H9 (cell line): ENCODE data around the gene MGMT. TPM values are rescaled to one million over a fixed set of nuclear protein-coding genes. Genes with fewer than 3 reads are reported as not detected.

Source experiments
- DNase-seq: peaks from one replicate; pipeline ENCODE4 v3.0.0-alpha.2; 2017
- H2AFZ ChIP-seq: one replicate; pipeline ENCODE4 v1.6.1; 2013; ENCODE audit warnings: mild to moderate bottlenecking, low read length, control low read depth, moderate library complexity
- H2AK5ac ChIP-seq: 2 replicates; pipeline ENCODE4 v1.6.1; 2013; ENCODE audit warnings: low read length, control low read depth, mixed read lengths; ENCODE audit not compliant: insufficient read length
- H2BK120ac ChIP-seq: one replicate; pipeline ENCODE4 v1.6.1; 2013; ENCODE audit warnings: low read depth, mild to moderate bottlenecking, low read length, control low read depth, inconsistent platforms; ENCODE audit not compliant: poor library complexity, severe bottlenecking
- H2BK12ac ChIP-seq: 2 replicates; pipeline ENCODE4 v1.6.1; 2013; ENCODE audit warnings: low read length, control low read depth, mixed read lengths, low read depth; ENCODE audit not compliant: insufficient read length
- H2BK15ac ChIP-seq: 2 replicates; pipeline ENCODE4 v1.6.1; 2013; ENCODE audit warnings: low read depth, low read length, control low read depth
- H2BK20ac ChIP-seq: one replicate; pipeline ENCODE4 v1.6.1; 2013; ENCODE audit warnings: low read depth, mild to moderate bottlenecking, low read length, control low read depth, inconsistent platforms; ENCODE audit not compliant: poor library complexity, severe bottlenecking
- H2BK5ac ChIP-seq: 2 replicates; pipeline ENCODE4 v1.6.1; 2013; ENCODE audit warnings: low read length, control low read depth, mixed read lengths; ENCODE audit not compliant: insufficient read length
- H3K14ac ChIP-seq: 2 replicates; pipeline ENCODE4 v1.6.1; 2013; ENCODE audit warnings: low read length, control low read depth; ENCODE audit not compliant: insufficient read depth
- H3K18ac ChIP-seq: 2 replicates; pipeline ENCODE4 v1.6.1; 2013; ENCODE audit warnings: low read depth, mild to moderate bottlenecking, mixed read lengths, low read length, control low read depth; ENCODE audit not compliant: insufficient read length
- H3K23ac ChIP-seq: 2 replicates; pipeline ENCODE4 v1.6.1; 2013; ENCODE audit warnings: low read length, control low read depth, mixed read lengths, low read depth; ENCODE audit not compliant: insufficient read length
- H3K23me2 ChIP-seq: 2 replicates; pipeline ENCODE4 v1.6.1; 2013; ENCODE audit warnings: low read depth, mild to moderate bottlenecking, mixed read lengths, low read length, control low read depth; ENCODE audit not compliant: insufficient read length, poor library complexity, severe bottlenecking
- H3K27ac ChIP-seq: 2 replicates; pipeline ENCODE4 v1.5.1; 2013; ENCODE audit warnings: low read length, control low read depth, mixed read lengths, low read depth; ENCODE audit not compliant: insufficient read length
- H3K27me3 ChIP-seq: 2 replicates; pipeline ENCODE4 v1.6.1; 2013; ENCODE audit warnings: low read length, control low read depth, inconsistent platforms; ENCODE audit not compliant: insufficient read depth
- H3K4ac ChIP-seq: 2 replicates; pipeline ENCODE4 v1.6.1; 2013; ENCODE audit warnings: low read depth, mild to moderate bottlenecking, control low read depth, inconsistent platforms, low read length, moderate library complexity
- H3K4me1 ChIP-seq: 2 replicates; pipeline ENCODE4 v1.6.1; 2013; ENCODE audit warnings: low read length, control low read depth, inconsistent platforms; ENCODE audit not compliant: insufficient read depth
- H3K4me2 ChIP-seq: 2 replicates; pipeline ENCODE4 v1.6.1; 2013; ENCODE audit warnings: low read length, control low read depth, mixed read lengths; ENCODE audit not compliant: insufficient read length, insufficient read depth
- H3K56ac ChIP-seq: 2 replicates; pipeline ENCODE4 v1.6.1; 2013; ENCODE audit warnings: low read depth, mild to moderate bottlenecking, mixed read lengths, low read length, control low read depth; ENCODE audit not compliant: insufficient read length
- H3K79me1 ChIP-seq: 2 replicates; pipeline ENCODE4 v1.6.1; 2013; ENCODE audit warnings: low read depth, mild to moderate bottlenecking, moderate library complexity, low read length, control low read depth, inconsistent platforms; ENCODE audit not compliant: insufficient read depth, poor library complexity, severe bottlenecking
- H3K79me2 ChIP-seq: 2 replicates; pipeline ENCODE4 v1.6.1; 2013; ENCODE audit warnings: low read length, control low read depth, inconsistent platforms; ENCODE audit not compliant: insufficient read depth
- H3K9ac ChIP-seq: 2 replicates; pipeline ENCODE4 v1.6.1; 2013; ENCODE audit warnings: low read length, control low read depth, mixed read lengths; ENCODE audit not compliant: insufficient read length; ENCODE audit errors: extremely low read depth
- H3K9me3 ChIP-seq: one replicate; pipeline ENCODE4 v1.6.1; 2013; ENCODE audit warnings: low read depth, low read length, inconsistent platforms; ENCODE audit not compliant: control insufficient read depth
- H3T11ph ChIP-seq: one replicate; pipeline ENCODE4 v1.6.1; 2013; ENCODE audit warnings: mild to moderate bottlenecking, low read length, control low read depth, inconsistent platforms
- H4K20me1 ChIP-seq: one replicate; pipeline ENCODE4 v1.6.1; 2013; ENCODE audit not compliant: control insufficient read depth, insufficient read length, insufficient read depth
- H4K5ac ChIP-seq: 2 replicates; pipeline ENCODE4 v1.6.1; 2013; ENCODE audit warnings: low read depth, mild to moderate bottlenecking, mixed read lengths, low read length, control low read depth; ENCODE audit not compliant: insufficient read length
- H4K8ac ChIP-seq: replicated peaks from 2 replicates; pipeline ENCODE4 v1.6.1; 2013; ENCODE audit warnings: low read length, control low read depth, mixed read lengths, low read depth; ENCODE audit not compliant: insufficient read length
- H4K91ac ChIP-seq: 2 replicates; pipeline ENCODE4 v1.6.1; 2013; ENCODE audit warnings: low read depth, mild to moderate bottlenecking, moderate library complexity, mixed read lengths, low read length, control low read depth; ENCODE audit not compliant: insufficient read length
- H3K27ac Mint-ChIP-seq, 3 experiments: 2 replicates in 2 of 3; 3 replicates in 1 of 3; pipeline ENCODE4 v1.8.0; 2020 to 2021; ENCODE audit warnings: mixed read lengths in 3 of 3, mild to moderate bottlenecking in 1 of 3, moderate library complexity in 1 of 3
- H3K27me3 Mint-ChIP-seq: 2 replicates; pipeline ENCODE4 v1.8.0; 2021; ENCODE audit warnings: low read depth, mild to moderate bottlenecking, moderate library complexity, mixed read lengths
- H3K36me3 Mint-ChIP-seq, 3 experiments: 2 replicates in 2 of 3; 3 replicates in 1 of 3; pipeline ENCODE4 v1.8.0; 2020 to 2021; ENCODE audit warnings: low read depth in 3 of 3, mixed read lengths in 3 of 3; ENCODE audit not compliant: insufficient read depth in 1 of 3
- H3K4me1 Mint-ChIP-seq, 2 experiments: 2 replicates each; pipeline ENCODE4 v1.8.0; 2020; ENCODE audit warnings: mixed read lengths in 2 of 2
- H3K4me3 Mint-ChIP-seq, 2 experiments: 2 replicates in 1 of 2; 3 replicates in 1 of 2; pipeline ENCODE4 v1.8.0; 2020 to 2021; ENCODE audit warnings: mild to moderate bottlenecking in 2 of 2, mixed read lengths in 2 of 2, moderate library complexity in 1 of 2
- H3K9me3 Mint-ChIP-seq, 2 experiments: 2 replicates in 1 of 2; 3 replicates in 1 of 2; pipeline ENCODE4 v1.8.0; 2020; ENCODE audit warnings: mild to moderate bottlenecking in 2 of 2, mixed read lengths in 2 of 2, moderate library complexity in 1 of 2
- CTCF ChIP-seq: fragments of 200-600 bp; sonication (generic); conservative IDR thresholded peaks from 3 replicates; pipeline ENCODE4 v1.8.0; 2021; ENCODE audit warnings: antibody characterized with exemption, mild to moderate bottlenecking
- WGBS: extraction: QIAGEN DNeasy Blood & Tissue Kit; methylation state at CpG from one replicate; pipeline ENCODE4 v1.1.7; 2013; ENCODE audit warnings: missing lambda C conversion rate, low lambda C conversion rate, mixed read lengths; ENCODE audit not compliant: insufficient read length; ENCODE audit errors: extremely low coverage; 5-methylcytosine and 5-hydroxymethylcytosine counted together
- total RNA-seq: library from RNA; stranded (reverse); gene quantifications from 2 replicates; pipeline ENCODE4 v1.2.1, GENCODE V29; 2021

Gene MGMT
- total RNA-seq, 1 experiment from 2014 or later, result 18.4 TPM

- no peaks in the 10 kb centered on the region for H3K4me1 Mint-ChIP-seq
- Histone ChIP-seq H4K91ac (no peak overlapping the region), H3K27ac (no peak overlapping the region), H3K18ac (no peak overlapping the region), H3K9ac (no peak overlapping the region), H3K23me2 (no peaks in the 10 kb centered on the region), H3K4me1 (no peaks in the 10 kb centered on the region), H3K4me2 (no peak overlapping the region), H3K9me3 (no peaks in the 10 kb centered on the region), H2AFZ (no peak overlapping the region), H2BK5ac (no peak overlapping the region), H4K5ac (no peak overlapping the region), H2BK12ac (no peak overlapping the region), H3K79me2 (no peaks in the 10 kb centered on the region), H2AK5ac (no peak overlapping the region), H2BK15ac (no peak overlapping the region), H3K4ac (no peak overlapping the region), H3K56ac (no peak overlapping the region), H4K8ac (no peak overlapping the region), H3K79me1 (no peaks in the 10 kb centered on the region), H3K27me3 (no peaks in the 10 kb centered on the region), H2BK120ac (no peak overlapping the region), H4K20me1 (no peaks in the 10 kb centered on the region), H3K14ac (no peak overlapping the region), H2BK20ac (no peak overlapping the region), H3K23ac (no peak overlapping the region), H3T11ph (no peak overlapping the region)
- DNase-seq, result peak; percentile 14
- no peaks in the 10 kb centered on the region for H3K27me3 Mint-ChIP-seq
- TF ChIP-seq CTCF, result no peak
- WGBS, result no CpG with 5 or more reads among the region's 15 CpGs
- no peak overlapping the region for H3K4me3 Mint-ChIP-seq
- H3K9me3 Mint-ChIP-seq, result no peaks in the 10 kb centered on the region
- peaks cover 0 to 2% (median 0%) of the 10 kb centered on the region in 3 experiments; a peak in 2 of 7 replicates for H3K36me3 Mint-ChIP-seq
- no peak overlapping the region; a peak in 1 of 7 replicates for H3K27ac Mint-ChIP-seq
Measured at GRCh38 chr10:129771576-129771975, 304.5 kb downstream of the MGMT start.
